GM12874 (cell line): ENCODE data around the gene P2RY6.

ENCODE experiments used
- CTCF ChIP-seq: IDR thresholded peaks from 2 replicates; pipeline ENCODE4 v1.5.1; 2011; ENCODE audit warnings: low read depth, mild to moderate bottlenecking, control low read depth, low read length, moderate library complexity; ENCODE audit not compliant: insufficient read depth

Gene P2RY6

GRCh38 chr11:73248526-73249185 lies 23.5 kb upstream of the P2RY6 start:
- TF ChIP-seq CTCF = no peak

- no peak for TF ChIP-seq CTCF
Measured at GRCh38 chr11:73249304-73249703, 22.8 kb upstream of the P2RY6 start.

GRCh38 chr11:73249853-73250783 lies 22.0 kb upstream of the P2RY6 start:
- no peak for TF ChIP-seq CTCF

- peak; percentile 23; the same call in 1 of the 2 replicates for TF ChIP-seq CTCF
Measured at GRCh38 chr11:73252577-73253191, 19.5 kb upstream of the P2RY6 start.

GRCh38 chr11:73257342-73258103 lies 14.6 kb upstream of the P2RY6 start:
- TF ChIP-seq CTCF = no peak

- TF ChIP-seq CTCF = no peak
Measured at GRCh38 chr11:73258104-73259035, 13.8 kb upstream of the P2RY6 start.
